HepG2 (cell line): ENCODE data around the gene MCEE. TPM values are rescaled to one million over a fixed set of nuclear protein-coding genes. Genes with fewer than 3 reads are reported as not detected.
A peak's percentile ranks its signal among the peaks of the same experiment; 100 is the strongest.

Experiments used
- ATAC-seq: fragments of 200-7000 bp; cut with Tn5 transposase; 3 replicates; pipeline ENCODE4 v1.9.1; 2020; ENCODE audit warnings: mild to moderate bottlenecking, moderate library complexity
- BruUV-seq: library from RNA; stranded (reverse); fragments of 400-500 nt; replicated peaks from 2 replicates; lab custom pipeline; 2021; lab: Mats Ljungman, UMichigan
- CTCF ChIA-PET: fragments of 300-600 bp; formaldehyde crosslinking; extraction: SDS; loops from one replicate; lab custom pipeline; 2021; ENCODE audit warnings: low total read pairs, inconsistent platforms, low intra/inter-chr PET ratio; lab: Yijun Ruan, JAX
- POLR2A ChIA-PET: fragments of 350-600 bp; sonication (Branson Sonifier 250); formaldehyde crosslinking; loops from one replicate; lab custom pipeline; 2020; ENCODE audit warnings: antibody characterized with exemption, inconsistent platforms; lab: Yijun Ruan, JAX
- DNase-seq: peaks from one replicate; pipeline ENCODE4 v3.0.0-alpha.2; 2015; ENCODE audit warnings: low spot score
- FAIRE-seq: peaks from 3 replicates; lab custom pipeline; 2011; peaks lifted over from hg19 to GRCh38; lab: Jason Lieb, UNC
- H2AFZ ChIP-seq: one replicate; pipeline ENCODE4 v1.6.1; 2011; ENCODE audit warnings: low read length, inconsistent platforms
- H3K27ac ChIP-seq: fragments of 300-600 bp; 3 replicates; pipeline ENCODE4 v1.8.0; 2011; ENCODE audit warnings: mixed run types, mild to moderate bottlenecking, mixed read lengths, low read length, inconsistent platforms; ENCODE audit not compliant: insufficient read depth; ENCODE audit errors: extremely low read length
- H3K27me3 ChIP-seq, 2 experiments: fragments of 200-600 bp in 1 of 2; 2 replicates in 1 of 2; 3 replicates in 1 of 2; pipeline versions ENCODE4 v1.6.0 to v1.8.0; 2011; ENCODE audit warnings: low read length in 2 of 2, mild to moderate bottlenecking in 2 of 2, moderate library complexity in 2 of 2, inconsistent platforms in 1 of 2; ENCODE audit not compliant: insufficient read depth in 2 of 2, control insufficient read depth in 1 of 2
- H3K36me3 ChIP-seq, 2 experiments: fragments of 200-600 bp in 1 of 2; replicated peaks in 1 of 2; 2 replicates in 1 of 2; 3 replicates in 1 of 2; pipeline versions ENCODE4 v1.5.1 to v1.8.0; 2011; ENCODE audit warnings: low read length in 2 of 2, inconsistent platforms in 1 of 2; ENCODE audit not compliant: insufficient read depth in 2 of 2, control insufficient read depth in 1 of 2
- H3K4me1 ChIP-seq: 2 replicates; pipeline ENCODE4 v1.5.1; 2012; ENCODE audit warnings: low read length, inconsistent platforms; ENCODE audit not compliant: insufficient read depth
- H3K4me2 ChIP-seq: 2 replicates; pipeline ENCODE4 v1.6.0; 2011; ENCODE audit warnings: low read depth, low read length, inconsistent platforms
- H3K4me3 ChIP-seq, 3 experiments: fragments of 200-600 bp in 1 of 3; sonication (generic), shearing (Covaris generic) in 1 of 3; replicated peaks in 1 of 3; 2 replicates each; pipeline ENCODE4 v1.5.1; 2011 to 2016; ENCODE audit warnings: low read length in 3 of 3, inconsistent platforms in 2 of 3, low read depth in 2 of 3, mild to moderate bottlenecking in 2 of 3, control low read depth in 1 of 3, mixed read lengths in 1 of 3; ENCODE audit not compliant: insufficient read depth in 1 of 3
- H3K79me2 ChIP-seq: one replicate; pipeline ENCODE4 v1.6.1; 2011; ENCODE audit warnings: low read length, inconsistent platforms; ENCODE audit not compliant: insufficient read depth
- H3K9ac ChIP-seq: 2 replicates; pipeline ENCODE4 v1.6.0; 2011; ENCODE audit warnings: mild to moderate bottlenecking, low read depth, low read length, inconsistent platforms; ENCODE audit not compliant: insufficient read depth
- H3K9me3 ChIP-seq: 2 replicates; pipeline ENCODE4 v1.5.1; 2012; ENCODE audit warnings: mild to moderate bottlenecking, low read length
- H4K20me1 ChIP-seq: 2 replicates; pipeline ENCODE4 v1.6.0; 2011; ENCODE audit warnings: inconsistent platforms, mild to moderate bottlenecking, low read length, moderate library complexity; ENCODE audit not compliant: insufficient read depth
- DMTF1 ChIP-seq: sonication (generic); formaldehyde crosslinking; IDR thresholded peaks from 2 replicates; pipeline ENCODE4 v1.4.0; 2020; ENCODE audit warnings: mild to moderate bottlenecking, missing genetic modification reagents
- GABPA ChIP-seq, 2 experiments: IDR thresholded peaks; 2 replicates each; pipeline ENCODE4 v1.6.1; 2011 to 2016; ENCODE audit warnings: low read depth in 2 of 2, low read length in 1 of 2, missing biosample characterization in 1 of 2, missing genetic modification characterization in 1 of 2
- GATAD2A ChIP-seq: IDR thresholded peaks from 2 replicates; pipeline ENCODE4 v1.6.1; 2016
- HMGA1 ChIP-seq: sonication (generic); formaldehyde crosslinking; conservative IDR thresholded peaks from 2 replicates; pipeline ENCODE4 v1.4.0; 2020; ENCODE audit warnings: missing genetic modification reagents
- JARID2 ChIP-seq: sonication (generic); formaldehyde crosslinking; IDR thresholded peaks from 2 replicates; pipeline ENCODE4 v1.8.1; 2023; ENCODE audit warnings: missing genetic modification reagents, inconsistent platforms; ENCODE audit not compliant: insufficient replicate concordance
- MAFK ChIP-seq, 2 experiments: IDR thresholded peaks in 1 of 2; conservative IDR thresholded peaks in 1 of 2; 2 replicates each; pipeline ENCODE4 v1.6.1; 2011; ENCODE audit warnings: improper control_type of control experiment in 2 of 2, low read length in 2 of 2
- MAZ ChIP-seq, 2 experiments: sonication (generic) in 1 of 2; formaldehyde crosslinking in 1 of 2; IDR thresholded peaks; 2 replicates each; pipeline versions ENCODE4 v1.5.0 to v1.6.1; 2012 to 2020; ENCODE audit warnings: low read depth in 2 of 2, mild to moderate bottlenecking in 2 of 2, borderline replicate concordance in 1 of 2, improper control_type of control experiment in 1 of 2, low read length in 1 of 2, missing genetic modification reagents in 1 of 2, moderate library complexity in 1 of 2
- NAIF1 ChIP-seq: sonication (generic); formaldehyde crosslinking; IDR thresholded peaks from 2 replicates; pipeline ENCODE4 v1.5.0; 2020; ENCODE audit warnings: mild to moderate bottlenecking, missing genetic modification reagents, borderline replicate concordance
- PRPF4 ChIP-seq: fragments of 200-400 bp; formaldehyde crosslinking; IDR thresholded peaks from 2 replicates; pipeline ENCODE4 v1.6.1; 2016; ENCODE audit warnings: low read length, low read depth; ENCODE audit not compliant: poor library complexity, severe bottlenecking
- ZBTB4 ChIP-seq: sonication (generic); formaldehyde crosslinking; IDR thresholded peaks from 2 replicates; pipeline ENCODE4 v1.4.0; 2020; ENCODE audit warnings: missing genetic modification reagents, mild to moderate bottlenecking, borderline replicate concordance
- ZNF260 ChIP-seq: sonication (generic); formaldehyde crosslinking; IDR thresholded peaks from 2 replicates; pipeline ENCODE4 v1.4.0; 2020; ENCODE audit warnings: missing genetic modification reagents, low read depth, mild to moderate bottlenecking, borderline replicate concordance
- ZNF292 ChIP-seq: sonication (generic); formaldehyde crosslinking; IDR thresholded peaks from 2 replicates; pipeline ENCODE4 v1.8.1; 2022; ENCODE audit warnings: mild to moderate bottlenecking, low read depth, missing genetic modification reagents, borderline replicate concordance
- ZNF577 ChIP-seq: sonication (generic); formaldehyde crosslinking; IDR thresholded peaks from 2 replicates; pipeline ENCODE4 v1.4.0; 2020; ENCODE audit warnings: mild to moderate bottlenecking, low read depth, missing genetic modification reagents, borderline replicate concordance
- ZNF670 ChIP-seq: sonication (generic); formaldehyde crosslinking; IDR thresholded peaks from 2 replicates; pipeline ENCODE4 v1.8.0; 2022; ENCODE audit warnings: mild to moderate bottlenecking, missing genetic modification reagents, borderline replicate concordance
- ZNF784 ChIP-seq: sonication (generic); formaldehyde crosslinking; IDR thresholded peaks from 2 replicates; pipeline ENCODE4 v1.5.1; 2020; ENCODE audit warnings: missing genetic modification reagents, mild to moderate bottlenecking, borderline replicate concordance
- WGBS: methylation state at CpG from one replicate; pipeline ENCODE4 v1.1.6; 2017; ENCODE audit warnings: low lambda C conversion rate; 5-methylcytosine and 5-hydroxymethylcytosine counted together
- in situ Hi-C: cut with HindIII; loops from 2 replicates; pipeline ENCODE4 v1.10.0; 2017; ENCODE audit warnings: low pct_unique_long_range_greater_than_20kb; ENCODE audit not compliant: extremely low pct_ligation_motif_present
- intact Hi-C: fragments of 100-400 bp; cut with micrococcal nuclease; formaldehyde crosslinking; loops from one replicate; pipeline ENCODE4 v1.10.0; 2022; ENCODE audit not compliant: unreplicated experiment
- polyA plus RNA-seq, 8 experiments: library from polyadenylated mRNA; depleted of rRNA in 3 of 8; stranded (reverse) in 7 of 8; unstranded in 1 of 8; fragments of >200 nt; fragmentation: Illumina TruSeq in 4 of 8; extraction: Trizol in 4 of 8; gene quantifications; 2 replicates each; pipeline versions ENCODE4 v1.2.1 to v1.2.3, GENCODE V29; 2011 to 2016; ENCODE audit warnings: low read depth in 4 of 8, missing spikeins in 1 of 8, mixed read lengths in 1 of 8; ENCODE audit not compliant: insufficient read depth in 1 of 8
- total RNA-seq, 5 experiments: library from RNA; depleted of rRNA; stranded (reverse); fragments of >200 nt; fragmentation: Illumina TruSeq; extraction: Trizol; gene quantifications; 2 replicates each; pipeline ENCODE4 v1.2.3, GENCODE V29; 2016; ENCODE audit warnings: low read depth in 1 of 5

Gene MCEE
- total and polyA plus RNA-seq, 2 of the 13 experiments (the other 11 are each of a cell fraction or from before 2014, with no cell fraction given), result 32.0 to 66.9 TPM

DNA sequence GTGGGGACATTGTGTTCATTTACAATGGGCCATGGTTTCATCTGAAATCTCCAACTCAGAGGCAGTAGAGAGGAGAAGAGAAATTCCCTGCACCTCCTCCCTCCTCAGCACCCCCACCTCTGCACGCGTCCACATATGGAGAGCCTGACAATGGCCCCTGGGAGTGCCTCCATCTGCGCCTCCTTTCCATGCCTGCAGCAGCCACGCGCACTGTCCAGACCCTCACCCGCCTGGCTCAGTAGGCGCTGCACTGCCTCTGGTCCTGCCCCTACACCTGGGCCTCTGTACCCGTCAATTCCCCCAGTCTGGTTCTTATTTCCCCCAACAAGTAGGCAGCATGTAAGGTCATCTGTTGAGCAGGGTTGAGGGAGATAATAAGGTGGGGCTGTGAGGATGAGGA is 24.2 kb upstream of the MCEE start:
- CTCF ChIA-PET, result interaction anchor here (3.1 kb wide), 1 partner anchor 54 kb away, joined by 24 read pairs; no protein-coding TSS in a partner anchor
- H3K36me3 ChIP-seq, result peaks cover 4 to 9% of the 10 kb centered on the region in 2 experiments
- FAIRE-seq, result no peak
- H3K27me3 ChIP-seq, result peaks cover 0 to 22% of the 10 kb centered on the region in 2 experiments; a peak in 3 of 5 replicates
- intact Hi-C loops (no loop called here), in situ Hi-C loops (no loop called here)
- H3K27ac ChIP-seq, result no peak overlapping the region
- H4K20me1 ChIP-seq, result peaks cover 4% of the 10 kb centered on the region; the same call in 1 of the 2 replicates
- POLR2A ChIA-PET, result interaction anchor here (1.0 to 1.5 kb wide), 4 partner anchors 24 to 87 kb away, joined by 3 to 6 read pairs (median 4); partner anchors contain the start of genes MCEE and MPHOSPH10
- DNase-seq, result no peak
- ATAC-seq, result no peak
- no peak overlapping the region for H2AFZ ChIP-seq
- H3K4me2 ChIP-seq, result no peak overlapping the region
- no peaks in the 10 kb centered on the region for H3K9me3 ChIP-seq
- no peak overlapping the region for H3K9ac ChIP-seq
- TF ChIP-seq ZBTB4, result 0 out of 2 replicates have a peak, but pooled peaks have one; percentile 51
- TF ChIP-seq MAFK (conservative IDR thresholded peaks at IDR 0.05 in 1 of 2, IDR thresholded peaks at IDR 0.05 in 1 of 2; ENCODE audit: low read length in 2 of 2), result no peak
- no peak for TF ChIP-seq ZNF260 (CRISPR knock-in tag)
- TF ChIP-seq MAZ (IDR thresholded peaks at IDR 0.05; ENCODE audit: borderline replicate concordance, low read depth, low read length), result no peak
- TF ChIP-seq MAZ (CRISPR knock-in tag; IDR thresholded peaks at IDR 0.05; ENCODE audit: low read depth), result no peak
- no peak for TF ChIP-seq ZNF670 (CRISPR knock-in tag)
- TF ChIP-seq NAIF1 (CRISPR knock-in tag), result no peak
- no peak for TF ChIP-seq DMTF1 (CRISPR knock-in tag)
- 0 out of 2 replicates have a peak, but pooled peaks have one; percentile 11 for TF ChIP-seq GABPA (IDR thresholded peaks at IDR 0.05; ENCODE audit: low read depth, low read length)
- TF ChIP-seq GABPA (CRISPR knock-in tag; IDR thresholded peaks at IDR 0.05; ENCODE audit: low read depth), result no peak
- TF ChIP-seq PRPF4, result no peak
- TF ChIP-seq GATAD2A (CRISPR knock-in tag), result no peak
- no peak for TF ChIP-seq ZNF577 (CRISPR knock-in tag)
- TF ChIP-seq ZNF784 (CRISPR knock-in tag), result no peak
- no peak for TF ChIP-seq HMGA1 (CRISPR knock-in tag)
- TF ChIP-seq ZNF292 (CRISPR knock-in tag), result no peak
- no peak for TF ChIP-seq JARID2
- H3K4me1 ChIP-seq, result no peaks in the 10 kb centered on the region
- no peak overlapping the region for H3K4me3 ChIP-seq
- no TSS peak for BruUV-seq
- 90% methylated on average over 8 of the region's 8 CpGs for WGBS
- H3K79me2 ChIP-seq, result no peaks in the 10 kb centered on the region
